Kidney (tissue), 14 donors: ENCODE data around the gene ATG10. TPM values are rescaled to one million over a fixed set of nuclear protein-coding genes. Genes with fewer than 3 reads are reported as not detected.

Experiments used
- DNase-seq, 5 donors: peaks; one replicate each; pipeline ENCODE4 v3.0.0-alpha.2; 2013 to 2020
- FAIRE-seq: peaks from 2 replicates; lab custom pipeline; 2012; peaks lifted over from hg19 to GRCh38; lab: Jason Lieb, UNC
- H3K27ac ChIP-seq, 2 donors: one replicate each; pipeline ENCODE4 v1.7.0; 2013; ENCODE audit warnings: low read depth in 2 of 2, low read length in 2 of 2, inconsistent platforms in 1 of 2
- H3K27me3 ChIP-seq: one replicate; pipeline ENCODE4 v1.7.1; 2013; ENCODE audit warnings: low read length, inconsistent platforms; ENCODE audit not compliant: control insufficient read depth, insufficient read depth
- H3K36me3 ChIP-seq, 3 donors: one replicate each; pipeline versions ENCODE4 v1.7.0 to v1.7.1; 2013; ENCODE audit warnings: low read length in 3 of 3, control low read depth in 1 of 3, inconsistent platforms in 1 of 3; ENCODE audit not compliant: insufficient read depth in 3 of 3, control insufficient read depth in 2 of 3
- H3K4me1 ChIP-seq, 3 donors: one replicate each; pipeline versions ENCODE4 v1.7.0 to v1.7.1; 2013; ENCODE audit warnings: low read length in 3 of 3, inconsistent platforms in 1 of 3, low read depth in 1 of 3; ENCODE audit not compliant: control insufficient read depth in 2 of 3, insufficient read depth in 2 of 3
- H3K4me3 ChIP-seq, 3 donors: one replicate each; pipeline versions ENCODE4 v1.7.0 to v1.8.1; 2013; ENCODE audit warnings: low read length in 3 of 3, control low read depth in 1 of 3, inconsistent platforms in 1 of 3
- H3K9ac ChIP-seq, 3 donors: one replicate each; pipeline versions ENCODE4 v1.7.0 to v1.7.1; 2013; ENCODE audit warnings: low read length in 3 of 3, control low read depth in 1 of 3, inconsistent platforms in 1 of 3
- H3K9me3 ChIP-seq, 3 donors: one replicate each; pipeline versions ENCODE4 v1.7.0 to v1.7.1; 2013; ENCODE audit warnings: low read length in 3 of 3, control low read depth in 1 of 3, inconsistent platforms in 1 of 3; ENCODE audit not compliant: control insufficient read depth in 2 of 3, insufficient read depth in 1 of 3
- intact Hi-C: fragments of 100-400 bp; cut with DNase I; formaldehyde crosslinking; loops from one replicate; pipeline ENCODE4 v1.11.1; 2022
- polyA plus RNA-seq: library from polyadenylated mRNA; stranded (reverse); fragments of 350-450 nt; fragmentation: Illumina TruSeq; extraction: RNeasy Lipid Tissue Mini Kit (QIAGEN cat#74804); gene quantifications from one replicate; pipeline ENCODE4 v1.2.3, GENCODE V29; 2014; ENCODE audit warnings: low read depth, low replicate concordance; ENCODE audit not compliant: insufficient read depth
- total RNA-seq: library from RNA; stranded (reverse); fragmentation: NEBNext Ultra II Directional; extraction: Animal tissue kit (Norgen Biotek cat#: 25700); gene quantifications from one replicate; pipeline ENCODE4 v1.2.1, GENCODE V29; 2021
- TF ChIP-seq, protein P1 (sequence below): IDR thresholded peaks from 3 replicates; pipeline ENCODE4 v1.5.1; 2012; ENCODE audit warnings: mild to moderate bottlenecking, moderate library complexity, borderline replicate concordance; ENCODE audit not compliant: insufficient read depth; ENCODE audit errors: extremely low read depth
- donor health status: control.
- donor health status: control.
- donor health status: control.
- donor health status: control.
- donor health status: control.
- donor health status: DM: yes; HTN: yes; CAD: no.
- donor health status: Normal renal cell carcinoma (clear cell type).

ATG10 gene
- total and polyA plus RNA-seq, 2 donors from 2014 or later = 8.6 to 8.7 TPM

DNA sequence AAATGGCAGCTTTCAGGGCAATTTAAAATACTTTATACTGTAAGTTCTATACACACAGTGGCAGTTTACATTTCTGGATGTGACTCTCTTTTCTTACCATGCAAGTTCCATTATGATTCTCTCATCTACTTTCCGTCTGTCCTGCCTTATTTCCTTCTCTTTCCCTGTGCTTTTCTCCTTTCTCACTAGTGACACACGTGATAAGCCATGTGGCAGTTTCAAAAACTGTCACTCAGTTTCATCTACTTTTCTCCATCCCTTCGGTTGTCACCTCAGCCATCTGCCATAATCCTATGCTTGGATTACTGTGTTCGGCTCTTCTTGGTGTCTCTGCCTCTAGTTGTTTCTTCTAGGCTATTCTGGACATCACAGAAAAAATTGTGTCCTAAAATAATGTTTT is 46.8 kb upstream of the ATG10 start:
- no peaks in the 10 kb centered on the region for H3K27me3 ChIP-seq
- FAIRE-seq (no peak), DNase-seq (no peak)
- H3K27ac ChIP-seq = no peak overlapping the region
- no peaks in the 10 kb centered on the region for H3K4me1 ChIP-seq
- TF ChIP-seq, protein P1, sequence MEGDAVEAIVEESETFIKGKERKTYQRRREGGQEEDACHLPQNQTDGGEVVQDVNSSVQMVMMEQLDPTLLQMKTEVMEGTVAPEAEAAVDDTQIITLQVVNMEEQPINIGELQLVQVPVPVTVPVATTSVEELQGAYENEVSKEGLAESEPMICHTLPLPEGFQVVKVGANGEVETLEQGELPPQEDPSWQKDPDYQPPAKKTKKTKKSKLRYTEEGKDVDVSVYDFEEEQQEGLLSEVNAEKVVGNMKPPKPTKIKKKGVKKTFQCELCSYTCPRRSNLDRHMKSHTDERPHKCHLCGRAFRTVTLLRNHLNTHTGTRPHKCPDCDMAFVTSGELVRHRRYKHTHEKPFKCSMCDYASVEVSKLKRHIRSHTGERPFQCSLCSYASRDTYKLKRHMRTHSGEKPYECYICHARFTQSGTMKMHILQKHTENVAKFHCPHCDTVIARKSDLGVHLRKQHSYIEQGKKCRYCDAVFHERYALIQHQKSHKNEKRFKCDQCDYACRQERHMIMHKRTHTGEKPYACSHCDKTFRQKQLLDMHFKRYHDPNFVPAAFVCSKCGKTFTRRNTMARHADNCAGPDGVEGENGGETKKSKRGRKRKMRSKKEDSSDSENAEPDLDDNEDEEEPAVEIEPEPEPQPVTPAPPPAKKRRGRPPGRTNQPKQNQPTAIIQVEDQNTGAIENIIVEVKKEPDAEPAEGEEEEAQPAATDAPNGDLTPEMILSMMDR = no peak
- no peak overlapping the region for H3K4me3 ChIP-seq
- intact Hi-C loops = no loop called here
- no peaks in the 10 kb centered on the region for H3K9me3 ChIP-seq
- no peak overlapping the region for H3K9ac ChIP-seq
- no peaks in the 10 kb centered on the region for H3K36me3 ChIP-seq

DNA sequence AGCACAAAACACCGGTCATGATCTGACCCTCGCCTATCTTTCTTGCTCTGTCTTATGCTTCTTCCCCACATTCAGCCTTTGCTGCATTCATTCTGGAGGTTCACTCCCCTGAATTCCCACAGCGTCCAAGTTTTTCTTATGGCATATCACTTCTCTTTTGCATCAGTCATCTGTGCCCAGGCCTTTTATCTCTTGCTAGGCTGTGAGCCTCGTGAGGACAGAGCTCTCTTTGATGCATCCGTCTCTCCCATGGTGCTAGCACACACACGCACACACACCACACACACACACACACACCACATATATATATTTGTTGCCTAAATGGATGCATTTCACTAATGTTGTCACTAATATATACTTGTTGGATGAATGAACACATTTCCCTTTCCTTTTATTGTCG is 45.8 kb upstream of the ATG10 start:
- TF ChIP-seq, protein P1 = no peak

DNA sequence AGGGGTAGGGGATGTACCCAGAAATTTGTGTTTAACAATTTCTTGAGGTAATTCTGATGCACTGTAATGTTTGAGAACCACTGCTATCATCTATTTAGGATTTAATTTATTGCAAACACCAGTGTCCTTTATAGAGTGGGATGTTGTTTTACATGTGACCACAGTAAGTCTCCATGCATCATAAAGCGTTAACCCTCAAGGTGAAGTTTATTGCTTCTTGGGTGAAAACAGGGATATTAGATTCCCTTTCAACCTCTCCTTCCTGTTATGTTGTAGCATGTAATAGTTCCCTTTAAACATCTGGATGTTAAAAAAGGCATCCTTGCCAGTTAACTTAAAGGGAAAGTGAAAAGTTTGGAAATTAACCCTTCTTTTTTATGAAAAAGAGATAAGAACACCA is 35.8 kb upstream of the ATG10 start:
- Histone ChIP-seq H3K4me3 (no peak overlapping the region), H3K27me3 (no peaks in the 10 kb centered on the region), H3K9ac (no peak overlapping the region), H3K36me3 (no peaks in the 10 kb centered on the region), H3K27ac (no peak overlapping the region), H3K4me1 (no peaks in the 10 kb centered on the region), H3K9me3 (peaks cover 0 to 2% (median 0%) of the 10 kb centered on the region in 3 donors)
- intact Hi-C loops = no loop called here
- TF ChIP-seq, protein P1 = no peak
- FAIRE-seq (no peak), DNase-seq (peak in 2 of 5 donors; percentile 74 to 82)

More for the DNA sequence above, 45.8 kb upstream of the ATG10 start:
- Histone ChIP-seq H3K27ac (no peak overlapping the region), H3K36me3 (no peaks in the 10 kb centered on the region), H3K4me3 (no peak overlapping the region), H3K4me1 (no peaks in the 10 kb centered on the region), H3K27me3 (no peaks in the 10 kb centered on the region), H3K9me3 (no peaks in the 10 kb centered on the region), H3K9ac (no peak overlapping the region)
- intact Hi-C loops = no loop called here
- FAIRE-seq (no peak), DNase-seq (no peak)

DNA sequence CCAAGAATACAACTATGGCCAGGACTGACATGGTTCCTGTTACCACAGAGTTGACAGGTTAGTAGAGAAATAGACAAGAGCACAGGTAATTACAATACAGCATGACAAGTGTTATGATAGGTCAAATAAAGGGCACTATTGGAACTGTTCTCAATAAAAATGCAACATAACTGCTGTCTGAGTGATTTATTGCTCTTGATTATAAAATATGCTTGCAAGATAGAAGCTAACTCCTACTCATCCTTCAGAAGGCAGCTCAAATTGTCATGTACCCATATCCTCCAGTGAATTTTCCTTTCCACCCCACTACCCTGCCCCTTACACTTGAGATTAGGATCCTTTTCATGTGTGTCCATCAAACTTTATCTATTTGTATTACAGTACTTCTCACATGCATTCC is 35.1 kb upstream of the ATG10 start:
- DNase-seq = peak in 1 of 5 donors; percentile 15
- Histone ChIP-seq H3K27ac (no peak overlapping the region), H3K4me3 (no peak overlapping the region), H3K9ac (no peak overlapping the region), H3K4me1 (no peaks in the 10 kb centered on the region), H3K27me3 (no peaks in the 10 kb centered on the region), H3K36me3 (no peaks in the 10 kb centered on the region), H3K9me3 (peaks cover 0 to 2% (median 0%) of the 10 kb centered on the region in 3 donors)
- TF ChIP-seq, protein P1 = no peak
- intact Hi-C loops = no loop called here
- FAIRE-seq = no peak
